Activated naive CD8-positive, alpha-beta T cell (primary cell): ENCODE measurements around the gene CDK9.
"Not testable (repeated sequence)": the region's sequence is repeated elsewhere in the genome, so short reads cannot be mapped to it uniquely, and the experiment has no call there.

ENCODE experiments used
- H3K27ac Mint-ChIP-seq: one replicate; pipeline ENCODE4 v1.8.0; 2021; ENCODE audit warnings: mixed read lengths
- H3K27me3 Mint-ChIP-seq: one replicate; pipeline ENCODE4 v1.8.0; 2021; ENCODE audit warnings: mixed read lengths
- H3K36me3 Mint-ChIP-seq: one replicate; pipeline ENCODE4 v1.8.0; 2021; ENCODE audit warnings: mixed read lengths
- H3K4me1 Mint-ChIP-seq: one replicate; pipeline ENCODE4 v1.8.0; 2021; ENCODE audit warnings: low read depth, mixed read lengths
- H3K4me3 Mint-ChIP-seq: one replicate; pipeline ENCODE4 v1.8.0; 2021; ENCODE audit warnings: mild to moderate bottlenecking, mixed read lengths
- H3K9me3 Mint-ChIP-seq: one replicate; pipeline ENCODE4 v1.8.0; 2021; ENCODE audit warnings: low read depth, mixed read lengths

CDK9 gene

DNA sequence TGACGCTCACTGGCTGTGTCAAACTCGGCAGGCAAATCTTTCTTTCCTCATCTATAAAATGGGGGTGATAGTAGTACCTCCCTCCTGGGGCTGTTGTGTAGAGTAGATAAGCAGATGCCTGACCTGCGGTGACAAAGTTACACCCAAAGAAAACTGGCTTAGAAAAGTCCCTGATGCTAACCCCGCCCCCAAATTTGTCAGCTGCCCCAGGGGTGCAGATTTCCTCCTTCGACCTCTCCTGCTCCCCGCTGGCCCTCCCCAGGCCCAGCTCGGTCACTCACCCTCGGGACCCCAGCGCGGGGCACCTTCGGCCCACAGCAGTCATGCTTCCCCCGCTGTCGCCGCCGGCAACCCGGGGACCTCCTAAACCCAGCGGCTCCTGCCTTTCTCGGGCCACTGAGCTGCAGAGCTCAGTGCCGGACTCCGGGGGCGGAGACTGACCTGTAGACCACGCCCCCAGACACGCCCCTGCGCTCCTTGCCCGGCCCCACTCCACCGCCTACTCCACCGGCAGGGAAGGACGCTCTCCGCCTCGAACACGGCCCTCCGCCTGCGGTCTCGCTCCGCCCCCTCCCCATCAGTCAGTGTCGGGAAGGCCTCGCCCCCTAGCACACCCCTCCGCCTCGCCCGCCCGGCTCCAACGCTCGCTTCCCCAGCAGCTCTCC, 14.8 kb upstream of the CDK9 start:
- Mint-ChIP-seq H3K4me3 (peak overlapping the region; percentile 85), H3K27ac (peak overlapping the region; percentile 91), H3K9me3 (no peaks in the 10 kb centered on the region), H3K4me1 (peaks cover 72% of the 10 kb centered on the region), H3K27me3 (no peaks in the 10 kb centered on the region), H3K36me3 (peaks cover 4% of the 10 kb centered on the region)

DNA sequence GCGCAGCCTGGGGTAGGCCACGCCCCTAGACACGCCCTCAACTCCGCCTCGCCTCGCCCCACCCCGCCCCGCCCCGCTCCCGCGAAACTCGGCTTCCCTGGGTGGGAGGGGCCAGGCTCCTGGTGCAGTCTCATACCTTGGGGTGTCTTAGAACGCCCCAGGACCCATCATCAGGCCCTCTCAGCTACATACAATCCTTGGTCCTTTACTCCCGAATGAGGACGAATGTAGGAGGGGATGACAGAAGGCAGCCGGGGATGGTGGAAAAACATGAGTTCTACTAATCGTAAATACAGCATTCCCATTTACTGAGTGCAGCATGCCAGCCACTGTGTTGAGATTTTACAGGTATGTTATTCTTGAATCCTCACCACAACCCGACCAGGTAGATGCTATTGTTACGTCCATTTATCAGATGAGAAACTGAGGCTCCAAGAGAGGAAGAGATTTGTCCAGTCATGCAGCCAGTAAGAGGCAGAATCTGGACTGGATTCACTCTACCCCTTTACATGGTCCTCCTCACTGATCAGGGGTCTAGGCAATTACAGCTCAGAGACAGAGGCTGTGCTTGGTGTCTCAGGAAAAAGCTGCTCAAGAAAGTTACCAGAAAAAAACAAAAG, 14.2 kb upstream of the CDK9 start:
- Mint-ChIP-seq H3K27ac (peak overlapping the region; percentile 91), H3K4me1 (peaks cover 72% of the 10 kb centered on the region), H3K9me3 (no peaks in the 10 kb centered on the region), H3K27me3 (no peaks in the 10 kb centered on the region), H3K36me3 (peaks cover 4% of the 10 kb centered on the region), H3K4me3 (peak overlapping the region; percentile 85)

DNA sequence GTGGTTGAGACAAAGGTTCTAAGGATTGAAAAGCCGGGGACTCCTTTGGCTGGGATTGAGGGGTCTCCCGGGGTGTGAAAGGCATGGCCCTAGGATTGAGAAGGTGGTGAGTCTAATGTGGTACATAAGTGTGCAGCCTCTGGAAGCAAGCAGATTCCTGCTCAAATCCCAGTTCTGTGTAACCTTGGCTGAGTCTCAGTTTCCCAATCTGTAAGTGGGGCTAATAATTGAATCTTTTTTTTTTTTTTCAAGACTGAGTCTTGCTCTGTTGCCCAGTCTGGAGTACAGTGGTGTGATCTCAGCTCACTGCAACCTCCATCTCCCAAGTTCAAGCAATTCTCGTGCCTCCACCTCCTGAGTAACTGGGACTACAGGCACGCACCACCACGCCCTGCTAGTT, 13.2 kb upstream of the CDK9 start:
- Mint-ChIP-seq H3K27me3 (no peaks in the 10 kb centered on the region), H3K36me3 (peaks cover 4% of the 10 kb centered on the region), H3K27ac (no peak overlapping the region), H3K4me3 (no peak overlapping the region), H3K9me3 (no peaks in the 10 kb centered on the region), H3K4me1 (peaks cover 70% of the 10 kb centered on the region)

DNA sequence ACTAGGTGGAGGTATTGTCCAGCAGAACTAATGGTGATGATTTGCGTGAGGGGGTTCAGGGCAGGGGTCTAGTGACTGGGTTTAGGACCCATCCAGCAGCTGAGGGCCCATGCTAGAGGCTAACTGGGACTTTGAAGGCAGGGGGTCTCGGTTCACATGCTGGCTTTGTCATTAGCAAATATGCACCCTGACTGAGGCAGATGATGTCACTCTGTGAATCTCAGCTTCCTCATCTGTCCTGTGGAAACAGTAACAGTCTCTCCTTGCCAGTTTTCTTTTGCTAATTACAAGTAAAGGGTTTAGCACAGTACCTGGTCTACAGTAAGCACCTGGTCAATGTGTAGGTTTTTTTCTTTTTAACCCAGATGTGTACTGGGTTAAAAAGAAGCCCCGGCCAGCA, 12.6 kb upstream of the CDK9 start:
- Mint-ChIP-seq H3K9me3 (no peaks in the 10 kb centered on the region), H3K4me1 (peaks cover 67% of the 10 kb centered on the region), H3K36me3 (peaks cover 4% of the 10 kb centered on the region), H3K4me3 (no peak overlapping the region), H3K27me3 (no peaks in the 10 kb centered on the region), H3K27ac (no peak overlapping the region)

DNA sequence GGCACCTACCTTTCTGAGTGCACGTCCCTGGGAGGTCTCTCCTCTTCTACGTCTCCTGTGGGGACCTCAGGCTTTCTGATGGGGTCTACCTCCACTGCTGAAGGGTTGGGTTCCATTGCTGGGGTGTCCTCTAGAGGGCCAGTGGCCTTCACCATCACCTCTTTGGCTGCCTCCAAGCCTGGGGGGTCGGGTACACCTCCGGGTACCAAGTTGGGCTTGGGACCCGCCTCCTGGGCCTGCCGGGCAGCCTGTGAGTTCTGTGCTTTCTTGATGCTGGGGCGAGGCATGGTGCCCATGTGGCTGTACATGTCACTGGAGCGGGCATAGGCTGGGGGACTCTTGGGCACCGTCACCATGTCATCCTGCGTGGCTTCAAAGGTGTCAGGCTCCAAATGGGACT, 11.9 kb upstream of the CDK9 start:
- Mint-ChIP-seq H3K9me3 (no peaks in the 10 kb centered on the region), H3K27ac (peak overlapping the region; percentile 29), H3K4me3 (no peak overlapping the region), H3K4me1 (peaks cover 64% of the 10 kb centered on the region), H3K27me3 (no peaks in the 10 kb centered on the region), H3K36me3 (peaks cover under 1% of the 10 kb centered on the region)

DNA sequence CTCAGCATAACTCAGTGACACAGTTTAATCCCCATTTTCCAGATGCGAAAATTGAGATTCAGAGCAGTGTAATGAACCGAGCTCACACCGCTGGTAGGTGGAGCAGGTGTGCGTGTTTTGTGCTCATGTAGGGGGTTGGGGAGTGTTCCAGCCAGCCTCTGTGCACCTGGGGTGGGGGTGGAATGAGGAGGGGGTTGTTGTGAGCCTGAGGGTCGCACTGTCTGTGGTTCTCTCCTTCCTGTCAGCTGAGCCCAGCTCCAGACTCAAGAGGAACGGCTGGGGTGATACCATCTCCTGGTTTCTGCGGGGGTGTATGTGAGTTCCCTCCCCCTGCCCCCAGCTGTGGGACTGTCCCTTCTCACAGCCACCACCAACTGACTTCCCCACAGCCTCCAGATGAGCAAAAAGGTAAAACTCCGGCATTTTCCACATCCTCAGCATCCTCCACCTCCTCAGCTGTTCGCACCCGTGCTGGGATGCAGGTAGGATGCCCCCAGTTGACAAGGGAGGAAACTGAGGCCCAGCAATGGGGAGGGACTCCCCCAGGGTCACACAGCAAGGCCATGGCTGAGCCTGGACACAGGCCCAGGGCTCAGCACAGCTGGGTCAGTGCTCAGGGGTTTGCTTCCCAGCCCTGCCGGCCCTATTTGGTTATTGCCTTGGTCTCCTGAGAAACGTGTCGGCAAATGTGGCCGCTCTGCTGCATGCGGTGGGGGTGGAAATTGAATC, 9.5 kb upstream of the CDK9 start:
- Mint-ChIP-seq H3K9me3 (no peaks in the 10 kb centered on the region), H3K4me1 (peaks cover 61% of the 10 kb centered on the region), H3K4me3 (peak overlapping the region; percentile 92), H3K27ac (peak overlapping the region; percentile 99), H3K36me3 (no peaks in the 10 kb centered on the region), H3K27me3 (no peaks in the 10 kb centered on the region)

DNA sequence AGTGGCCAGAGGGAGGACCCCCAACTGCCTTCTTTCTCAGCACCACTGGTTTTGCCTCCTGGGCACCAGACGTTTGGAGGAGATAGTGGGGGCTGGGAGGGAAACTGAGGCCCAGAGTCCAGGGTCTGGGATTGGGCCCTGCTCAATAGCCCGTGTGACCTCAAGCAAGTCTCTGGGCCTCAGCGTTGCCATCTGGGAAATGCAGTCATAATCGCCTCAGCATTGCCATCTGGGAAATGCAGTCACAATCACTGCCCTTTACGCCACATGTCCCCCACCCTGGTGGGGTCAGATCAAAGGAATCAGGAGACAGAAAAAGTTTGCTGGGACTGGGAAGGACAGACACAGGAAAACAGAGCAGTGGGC, 8.9 kb upstream of the CDK9 start:
- Mint-ChIP-seq H3K9me3 (no peaks in the 10 kb centered on the region), H3K27me3 (no peaks in the 10 kb centered on the region), H3K4me1 (peaks cover 62% of the 10 kb centered on the region), H3K27ac (peak overlapping the region; percentile 99), H3K36me3 (no peaks in the 10 kb centered on the region), H3K4me3 (peak overlapping the region; percentile 92)

DNA sequence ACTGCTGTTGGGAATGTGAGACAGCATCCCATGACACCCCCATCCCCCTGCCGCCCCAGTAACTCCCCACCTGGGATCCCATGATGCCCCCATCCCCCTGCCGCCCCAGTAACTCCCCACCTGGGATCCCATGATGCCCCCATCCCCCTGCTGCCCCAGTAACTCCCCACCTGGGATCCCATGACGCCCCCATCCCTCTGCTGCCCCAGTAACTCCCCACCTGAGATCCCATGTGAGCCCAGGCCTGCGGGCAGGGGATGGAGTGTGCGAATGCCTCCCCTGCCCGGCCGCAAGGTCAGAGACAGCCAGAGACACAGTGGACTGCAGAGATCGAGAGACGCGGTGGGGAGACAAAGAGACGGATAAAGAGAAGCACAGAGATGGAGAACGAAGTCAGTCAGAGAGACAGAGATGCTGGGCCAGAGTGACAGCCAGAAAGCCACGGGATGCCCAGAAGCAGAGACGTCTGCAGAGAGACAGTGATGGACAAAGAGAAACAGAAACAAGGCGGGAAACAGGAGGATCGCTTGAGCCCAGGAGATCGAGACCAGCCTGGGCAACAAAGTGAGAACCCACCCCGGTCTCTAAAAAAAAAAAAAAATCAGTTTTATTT, 8.4 kb upstream of the CDK9 start:
- H3K4me1 Mint-ChIP-seq, result peaks cover 63% of the 10 kb centered on the region
- no peaks in the 10 kb centered on the region for H3K36me3 Mint-ChIP-seq
- H3K27me3 Mint-ChIP-seq, result no peaks in the 10 kb centered on the region
- H3K9me3 Mint-ChIP-seq, result no peaks in the 10 kb centered on the region
- peak overlapping the region; percentile 92 for H3K4me3 Mint-ChIP-seq
- peak overlapping the region; percentile 99 for H3K27ac Mint-ChIP-seq

DNA sequence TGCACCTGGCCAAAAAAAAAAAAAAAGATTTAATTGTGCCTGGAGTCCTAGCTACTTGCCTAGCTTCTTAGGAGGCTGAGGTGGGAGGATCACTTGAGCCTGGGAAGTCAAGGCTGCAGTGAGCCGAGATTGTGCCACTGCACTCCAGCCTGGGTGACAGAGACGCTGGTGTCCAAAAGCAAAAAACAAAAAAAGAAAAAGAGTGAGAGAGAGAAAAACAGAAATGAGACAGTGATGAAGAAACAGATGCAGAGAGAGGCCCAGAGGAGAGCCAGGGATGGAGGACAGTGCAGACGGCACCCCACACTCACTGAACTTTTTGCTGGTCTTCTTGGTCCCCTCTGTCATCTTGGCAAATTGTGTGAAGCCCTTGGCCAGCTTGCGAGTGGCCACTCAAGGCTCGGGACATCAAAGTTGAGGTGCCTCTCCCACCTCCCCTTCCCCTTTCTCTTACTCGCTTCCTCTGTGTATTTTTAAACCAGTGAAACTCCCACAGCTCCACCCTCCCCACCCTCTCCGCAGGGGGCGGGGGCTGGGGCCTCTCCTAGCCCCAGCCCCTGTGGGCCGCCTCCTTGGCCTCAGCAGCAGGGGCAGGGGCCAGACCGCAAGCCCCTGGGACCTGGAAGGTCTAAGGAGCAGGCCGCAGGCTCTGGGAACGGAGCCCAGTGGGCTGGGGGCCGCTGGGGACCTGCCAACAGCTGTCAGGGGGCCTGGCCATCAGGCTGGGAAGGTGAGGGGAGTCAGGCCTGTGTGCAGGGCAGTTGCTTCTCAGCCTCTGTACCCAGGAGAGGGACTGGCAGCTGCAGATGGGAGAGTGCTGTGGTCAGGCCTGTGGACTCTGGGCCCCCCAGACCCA, 7.3 kb upstream of the CDK9 start, which contains the start of gene SH2D3C:
TSS of gene SH2D3C (minus strand) at position 387 of the 856 bp plus-strand sequence. CDS start at position 348, 39 bp downstream.
- Mint-ChIP-seq H3K27me3 (no peaks in the 10 kb centered on the region), H3K4me1 (peaks cover 67% of the 10 kb centered on the region), H3K36me3 (no peaks in the 10 kb centered on the region)

DNA sequence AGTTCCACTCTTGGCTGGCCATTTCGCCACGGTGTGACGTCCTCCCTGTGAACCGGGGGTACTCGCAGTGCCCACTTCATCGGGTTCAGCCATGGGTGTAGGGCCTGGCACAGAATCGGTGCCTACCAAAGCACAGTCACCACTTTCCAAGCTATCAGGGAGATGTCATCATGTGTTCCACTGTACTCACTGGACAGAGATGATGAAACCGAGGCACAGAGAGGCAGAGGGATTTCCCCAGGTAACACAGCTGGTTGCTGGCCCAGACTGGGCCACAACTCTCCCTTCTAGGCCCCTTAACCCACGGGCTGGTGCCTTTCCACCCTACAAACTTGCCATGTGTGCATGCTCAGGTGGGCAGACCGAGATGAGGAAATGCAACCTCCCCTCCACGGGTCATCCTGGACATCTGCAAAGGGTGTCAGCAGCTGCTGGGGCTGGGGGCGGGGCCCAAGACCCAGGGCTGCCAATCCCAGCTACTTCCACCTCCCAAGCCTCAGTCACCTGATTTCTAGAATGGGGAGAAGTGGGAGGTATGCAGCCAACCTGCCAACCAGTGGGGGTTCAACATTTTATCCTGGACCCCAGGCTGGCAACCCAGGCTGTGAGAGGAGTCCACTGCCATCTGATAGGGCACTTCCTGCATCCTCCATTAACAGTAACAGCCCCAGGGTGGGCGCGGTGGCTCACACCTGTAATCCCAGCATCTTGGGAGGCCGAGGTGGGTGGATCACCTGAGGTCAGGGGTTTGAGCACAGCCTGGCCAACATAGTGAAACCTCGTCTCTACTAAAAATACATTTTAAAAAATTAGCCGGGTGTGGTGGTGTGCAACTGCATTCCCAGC, 6.5 kb upstream of the CDK9 start:
- Mint-ChIP-seq H3K9me3 (no peaks in the 10 kb centered on the region), H3K27me3 (no peaks in the 10 kb centered on the region), H3K4me1 (peaks cover 70% of the 10 kb centered on the region), H3K27ac (peak overlapping the region; percentile 99), H3K36me3 (no peaks in the 10 kb centered on the region), H3K4me3 (peak overlapping the region; percentile 92)

More for the DNA sequence above, 7.3 kb upstream of the CDK9 start, which contains the start of gene SH2D3C:
- H3K4me3 Mint-ChIP-seq, result peak within 1 kb of the TSS; percentile 92
- peak within 1 kb of the TSS; percentile 99 for H3K27ac Mint-ChIP-seq
- H3K9me3 Mint-ChIP-seq, result no peaks in the 10 kb centered on the region

DNA sequence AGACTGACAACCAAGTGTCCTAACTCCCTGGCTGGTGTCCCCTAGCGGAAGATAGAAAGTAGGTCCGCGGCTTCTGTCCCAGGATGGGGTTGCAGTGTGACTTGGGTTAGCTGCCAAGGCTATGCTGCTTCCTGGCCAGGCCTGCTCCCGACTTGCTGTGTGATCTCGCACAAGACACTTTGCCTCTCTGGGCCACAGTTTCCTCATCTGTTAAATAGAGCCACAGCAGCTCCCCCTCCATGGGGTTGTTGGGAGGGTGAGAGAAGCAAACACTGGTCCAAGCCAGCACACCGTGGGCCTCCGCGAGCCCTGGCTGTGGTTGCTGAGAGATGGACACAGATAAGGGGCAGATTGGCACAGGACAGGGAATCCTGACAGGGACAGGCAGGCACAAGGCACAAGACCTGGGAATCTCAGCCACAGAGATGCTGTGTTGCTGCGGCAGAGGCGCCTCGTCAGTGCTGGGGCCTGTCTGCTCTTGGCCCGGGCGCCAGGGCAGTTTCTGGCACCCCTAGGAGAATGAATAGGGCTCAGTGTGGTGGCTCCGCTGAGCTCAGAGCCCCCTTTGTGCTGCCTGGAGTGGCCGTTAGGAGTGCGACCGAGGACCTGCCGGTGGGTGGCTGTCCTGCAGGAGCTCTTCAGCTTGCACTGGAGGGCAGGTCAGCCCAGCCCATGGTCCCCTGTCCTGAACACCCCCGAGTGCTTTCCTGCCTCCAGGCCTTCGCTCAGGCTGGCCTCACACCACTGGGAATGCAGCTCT, 5.5 kb upstream of the CDK9 start:
- Mint-ChIP-seq H3K27me3 (no peaks in the 10 kb centered on the region), H3K9me3 (no peaks in the 10 kb centered on the region), H3K27ac (peak overlapping the region; percentile 99), H3K36me3 (no peaks in the 10 kb centered on the region), H3K4me1 (peaks cover 69% of the 10 kb centered on the region), H3K4me3 (no peak overlapping the region)

DNA sequence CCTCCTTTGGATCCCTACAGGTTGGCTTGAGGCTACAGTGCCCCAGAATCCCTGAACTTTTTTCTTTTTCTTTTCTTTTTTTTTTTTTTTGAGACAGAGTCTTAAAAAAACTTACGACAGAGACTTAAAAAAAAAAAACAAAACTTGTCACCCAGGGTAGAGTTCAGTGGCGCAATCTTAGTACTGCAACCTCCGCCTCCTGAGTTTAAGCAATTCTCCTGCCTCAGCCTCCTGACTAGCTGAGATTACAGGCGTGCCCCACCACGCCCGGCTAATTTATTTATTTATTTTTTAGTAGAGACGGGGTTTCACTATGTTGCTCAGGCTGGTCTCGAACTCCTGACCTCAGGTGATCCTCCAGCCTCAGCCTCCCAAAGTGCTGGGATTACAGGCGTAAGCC, 4.9 kb upstream of the CDK9 start:
- peaks cover 69% of the 10 kb centered on the region for H3K4me1 Mint-ChIP-seq
- peak overlapping the region; percentile 54 for H3K27ac Mint-ChIP-seq
- H3K4me3 Mint-ChIP-seq, H3K27me3 Mint-ChIP-seq, H3K36me3 Mint-ChIP-seq, H3K9me3 Mint-ChIP-seq: not testable (repeated sequence)

DNA sequence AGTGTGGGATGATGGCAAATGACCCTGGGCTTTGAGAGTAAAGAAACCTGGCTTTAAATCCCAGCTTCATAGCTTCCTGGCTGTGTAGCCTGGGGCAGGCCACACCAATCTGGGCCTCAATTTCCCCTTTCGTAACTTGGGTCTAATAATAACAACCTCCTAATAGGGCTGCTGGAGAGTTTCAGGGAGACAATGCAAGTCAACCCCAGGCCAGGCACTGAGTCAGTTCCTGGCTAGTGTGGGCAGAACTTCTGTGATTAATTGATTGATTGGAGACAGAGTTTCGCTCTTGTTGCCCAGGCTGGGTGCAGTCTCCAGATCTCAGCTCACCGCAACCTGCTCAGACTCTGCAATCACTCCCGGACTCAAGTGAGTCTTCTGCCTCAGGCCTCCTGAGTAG, 4.0 kb upstream of the CDK9 start:
- Mint-ChIP-seq H3K4me3 (no peak overlapping the region), H3K4me1 (peaks cover 65% of the 10 kb centered on the region)

More for the DNA sequence above, 4.0 kb upstream of the CDK9 start:
- H3K27ac Mint-ChIP-seq, result peak overlapping the region; percentile 84
- H3K27me3 Mint-ChIP-seq, result no peaks in the 10 kb centered on the region
- H3K36me3 Mint-ChIP-seq, result no peaks in the 10 kb centered on the region
- H3K9me3 Mint-ChIP-seq, result no peaks in the 10 kb centered on the region
